CD4-positive, alpha-beta memory T cell (primary cell): ENCODE measurements around the gene PLEK2. TPM values are rescaled to one million over a fixed set of nuclear protein-coding genes. Genes with fewer than 3 reads are reported as not detected.

ENCODE experiments used
- CTCF ChIA-PET: fragments of 350-600 bp; sonication (Branson Sonifier 250); formaldehyde crosslinking; loops from one replicate; lab custom pipeline; 2021; ENCODE audit warnings: inconsistent platforms; ENCODE audit not compliant: partially characterized antibody; lab: Charles Lee
- POLR2A ChIA-PET: fragments of 350-600 bp; sonication (Branson Sonifier 250); formaldehyde crosslinking; loops from one replicate; lab custom pipeline; 2021; ENCODE audit not compliant: partially characterized antibody; lab: Charles Lee
- DNase-seq, 5 donors: peaks; one replicate each; pipeline versions ENCODE4 v3.0.0 to v3.0.0-alpha.2; 2020 to 2022; ENCODE audit warnings: mixed read lengths in 1 of 5
- H3K27ac ChIP-seq: one replicate; pipeline ENCODE4 v1.7.0; 2013; ENCODE audit warnings: low read depth, low read length
- H3K27me3 ChIP-seq: 2 replicates; pipeline ENCODE4 v1.7.0; 2013; ENCODE audit warnings: mild to moderate bottlenecking, low read length, moderate library complexity; ENCODE audit not compliant: insufficient read depth
- H3K36me3 ChIP-seq: 2 replicates; pipeline ENCODE4 v1.7.0; 2013; ENCODE audit warnings: mild to moderate bottlenecking, low read length, moderate library complexity; ENCODE audit not compliant: insufficient read depth
- H3K4me1 ChIP-seq: 2 replicates; pipeline ENCODE4 v1.7.0; 2013; ENCODE audit warnings: mild to moderate bottlenecking, low read length, moderate library complexity; ENCODE audit not compliant: insufficient read depth
- H3K4me3 ChIP-seq, 2 donors: one replicate each; pipeline ENCODE4 v1.7.0; 2013; ENCODE audit warnings: low read length in 2 of 2, mild to moderate bottlenecking in 1 of 2
- H3K9me3 ChIP-seq, 2 donors: one replicate each; pipeline ENCODE4 v1.7.0; 2013; ENCODE audit warnings: low read length in 2 of 2, control low read depth in 1 of 2; ENCODE audit not compliant: control insufficient read depth in 1 of 2
- H3K27ac Mint-ChIP-seq, 7 donors: one replicate each; pipeline ENCODE4 v1.8.0; 2020 to 2021; ENCODE audit warnings: mixed read lengths in 7 of 7, mild to moderate bottlenecking in 6 of 7, inconsistent platforms in 3 of 7, moderate library complexity in 3 of 7
- H3K27me3 Mint-ChIP-seq, 2 donors: one replicate each; pipeline ENCODE4 v1.8.0; 2020 to 2021; ENCODE audit warnings: mixed read lengths in 2 of 2
- H3K36me3 Mint-ChIP-seq, 2 donors: one replicate each; pipeline ENCODE4 v1.8.0; 2020 to 2021; ENCODE audit warnings: mixed read lengths in 2 of 2, inconsistent platforms in 1 of 2, mild to moderate bottlenecking in 1 of 2
- H3K4me1 Mint-ChIP-seq, 4 donors: one replicate each; pipeline ENCODE4 v1.8.0; 2020 to 2021; ENCODE audit warnings: mixed read lengths in 4 of 4, mild to moderate bottlenecking in 1 of 4
- H3K4me3 Mint-ChIP-seq, 8 donors: one replicate each; pipeline ENCODE4 v1.8.0; 2020 to 2021; ENCODE audit warnings: mixed read lengths in 8 of 8, mild to moderate bottlenecking in 7 of 8, moderate library complexity in 6 of 8, inconsistent platforms in 3 of 8
- H3K9me3 Mint-ChIP-seq, 8 donors: one replicate each; pipeline ENCODE4 v1.8.0; 2020 to 2021; ENCODE audit warnings: mixed read lengths in 8 of 8, mild to moderate bottlenecking in 5 of 8, inconsistent platforms in 3 of 8, moderate library complexity in 1 of 8
- intact Hi-C: fragments of 100-400 bp; cut with micrococcal nuclease; formaldehyde crosslinking; loops from one replicate; pipeline ENCODE4 v1.15.1; 2023
- polyA plus RNA-seq, 2 donors: library from polyadenylated mRNA; unstranded; fragments of 300-500 nt; fragmentation: Illumina TruSeq; gene quantifications; one replicate each; pipeline ENCODE4 v1.2.3, GENCODE V29; 2021
- total RNA-seq, 2 experiments: library from RNA; stranded (reverse); gene quantifications; one replicate each; pipeline ENCODE4 v1.2.3, GENCODE V29; 2021

Gene PLEK2
- total and polyA plus RNA-seq, 4 experiments from 2014 or later: 1.9 to 4.1 (median 2.5) TPM

- Histone ChIP-seq H3K4me3 (no peak overlapping the region), H3K9me3 (no peaks in the 10 kb centered on the region), H3K27ac (no peak overlapping the region), H3K4me1 (no peaks in the 10 kb centered on the region), H3K27me3 (no peaks in the 10 kb centered on the region), H3K36me3 (no peaks in the 10 kb centered on the region)
- H3K4me1 Mint-ChIP-seq: no peaks in the 10 kb centered on the region
- H3K4me3 Mint-ChIP-seq: no peak overlapping the region
- peaks cover 10 to 11% of the 10 kb centered on the region in 2 donors for H3K27me3 Mint-ChIP-seq
- H3K9me3 Mint-ChIP-seq: no peaks in the 10 kb centered on the region
- intact Hi-C loops: no loop called here
- no peak for DNase-seq
- ChIA-PET POLR2A (no interaction called here), CTCF (interaction anchor here (1.8 kb wide), 1 partner anchor 14 kb away, joined by 9 read pairs; no protein-coding TSS in a partner anchor)
- no peak overlapping the region for H3K27ac Mint-ChIP-seq
- no peaks in the 10 kb centered on the region for H3K36me3 Mint-ChIP-seq
These were observed 29.3 kb upstream of the PLEK2 start for GRCh38 chr14:67441256-67441655.

DNA sequence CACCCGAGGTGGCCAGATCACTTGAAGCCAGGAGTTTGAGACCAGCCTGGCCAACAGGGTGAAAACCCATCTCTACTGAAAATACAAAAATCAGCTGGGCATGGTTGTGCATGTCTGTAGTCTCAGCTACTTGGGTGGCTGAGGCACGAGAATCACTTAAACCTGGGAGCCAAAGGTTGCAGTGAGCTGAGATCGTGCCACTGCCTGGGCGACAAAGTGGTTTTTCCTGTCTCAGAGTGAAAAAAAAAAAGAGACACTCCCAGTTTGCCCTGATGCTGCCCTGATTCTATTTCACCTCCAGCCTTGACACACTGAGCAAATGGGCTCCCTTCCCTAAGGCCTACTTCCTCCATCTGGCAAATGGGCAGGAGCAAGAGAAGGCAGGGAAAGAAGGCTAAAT is 28.5 kb upstream of the PLEK2 start:
- CTCF ChIA-PET: interaction anchor here (0.7 to 1.8 kb wide), 2 partner anchors 11 to 13 kb away, joined by 3 to 9 read pairs; no protein-coding TSS in a partner anchor
- POLR2A ChIA-PET: no interaction called here
- intact Hi-C loops: no loop called here
- H3K4me1 ChIP-seq: no peaks in the 10 kb centered on the region
- H3K27ac ChIP-seq: no peak overlapping the region
- no peaks in the 10 kb centered on the region for H3K9me3 Mint-ChIP-seq
- H3K4me1 Mint-ChIP-seq: no peaks in the 10 kb centered on the region
- no peaks in the 10 kb centered on the region for H3K27me3 ChIP-seq
- H3K4me3 Mint-ChIP-seq: no peak overlapping the region
- H3K9me3 ChIP-seq: no peaks in the 10 kb centered on the region
- H3K27me3 Mint-ChIP-seq: peaks cover 9 to 10% of the 10 kb centered on the region in 2 donors
- no peak overlapping the region for H3K27ac Mint-ChIP-seq
- DNase-seq: no peak
- H3K4me3 ChIP-seq: no peak overlapping the region
- no peaks in the 10 kb centered on the region for H3K36me3 ChIP-seq
- H3K36me3 Mint-ChIP-seq: no peaks in the 10 kb centered on the region

GRCh38 chr14:67438969-67439368 is 27.0 kb upstream of the PLEK2 start:
- DNase-seq: no peak
- intact Hi-C loops: no loop called here
- Histone ChIP-seq H3K27ac (no peak overlapping the region), H3K27me3 (no peaks in the 10 kb centered on the region), H3K4me3 (no peak overlapping the region), H3K36me3 (no peaks in the 10 kb centered on the region), H3K4me1 (no peaks in the 10 kb centered on the region), H3K9me3 (no peaks in the 10 kb centered on the region)
- Mint-ChIP-seq H3K4me3 (no peak overlapping the region), H3K9me3 (no peaks in the 10 kb centered on the region), H3K36me3 (no peaks in the 10 kb centered on the region), H3K27me3 (peaks cover 4 to 6% of the 10 kb centered on the region in 2 donors), H3K4me1 (no peaks in the 10 kb centered on the region), H3K27ac (no peak overlapping the region)
- ChIA-PET CTCF (interaction anchor here (1.3 to 1.6 kb wide), 3 partner anchors 9 to 132 kb away, joined by 3 to 5 read pairs (median 5); partner anchors contain the start of gene PLEKHH1), POLR2A (no interaction called here)

DNA sequence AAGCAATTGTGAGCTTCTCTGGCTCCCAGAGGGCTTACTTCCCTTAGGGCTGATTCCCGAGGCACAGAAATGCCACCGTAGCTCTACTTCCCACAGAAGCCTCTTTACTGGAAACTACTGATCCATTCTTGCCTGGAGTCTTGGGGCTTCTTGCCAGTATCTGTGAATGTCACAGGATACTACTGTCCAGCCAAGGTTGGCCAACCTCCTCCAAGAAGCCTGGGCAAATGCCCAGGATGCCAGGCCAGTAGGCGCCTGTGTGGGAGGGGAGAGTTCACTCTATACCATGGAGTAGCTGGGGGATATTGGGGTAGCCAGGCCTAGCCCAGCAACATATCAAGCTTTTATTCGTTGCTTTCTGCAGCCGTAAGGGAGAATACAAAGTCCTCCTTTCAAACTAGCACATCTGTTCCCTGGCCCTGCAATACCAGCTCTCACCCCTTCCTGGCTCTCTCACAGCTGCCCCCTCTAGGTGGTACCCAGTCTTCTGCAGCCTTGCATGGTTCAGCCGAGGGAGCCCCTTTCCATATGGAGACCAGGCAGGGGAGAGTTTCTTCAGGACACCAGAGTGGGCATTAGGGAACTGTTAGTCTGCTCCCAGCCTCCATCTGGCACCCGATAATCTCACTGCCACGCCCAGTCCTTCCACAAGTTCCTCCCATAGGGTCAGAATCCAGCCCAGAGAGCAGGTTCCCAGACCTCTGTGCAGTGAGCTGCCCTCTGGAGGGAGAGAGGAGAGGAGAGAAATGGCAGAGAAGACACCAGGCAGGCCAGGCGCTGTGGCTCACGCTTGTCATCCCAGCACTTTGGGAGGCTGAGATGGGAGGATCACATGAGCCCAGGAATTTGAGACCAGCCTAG is 24.3 kb upstream of the PLEK2 start:
- Mint-ChIP-seq H3K4me3 (no peak overlapping the region), H3K9me3 (no peaks in the 10 kb centered on the region), H3K4me1 (no peaks in the 10 kb centered on the region), H3K27ac (no peak overlapping the region), H3K27me3 (peaks cover 2 to 10% of the 10 kb centered on the region in 2 donors), H3K36me3 (no peaks in the 10 kb centered on the region)
- ChIA-PET CTCF (interaction anchor here (1.4 to 2.4 kb wide), 2 partner anchors 9 to 136 kb away, joined by 3 to 8 read pairs; no protein-coding TSS in a partner anchor), POLR2A (no interaction called here)
- no peaks in the 10 kb centered on the region for H3K36me3 ChIP-seq
- intact Hi-C loops: no loop called here
- H3K4me3 ChIP-seq: no peak overlapping the region
- no peak for DNase-seq
- H3K27ac ChIP-seq: no peak overlapping the region
- H3K4me1 ChIP-seq: no peaks in the 10 kb centered on the region
- no peaks in the 10 kb centered on the region for H3K9me3 ChIP-seq
- no peaks in the 10 kb centered on the region for H3K27me3 ChIP-seq

GRCh38 chr14:67435603-67436002 is 23.6 kb upstream of the PLEK2 start:
- Mint-ChIP-seq H3K4me3 (no peak overlapping the region), H3K27me3 (peaks cover 2 to 10% of the 10 kb centered on the region in 2 donors), H3K27ac (no peak overlapping the region), H3K4me1 (no peaks in the 10 kb centered on the region), H3K36me3 (no peaks in the 10 kb centered on the region), H3K9me3 (no peaks in the 10 kb centered on the region)
- H3K36me3 ChIP-seq: no peaks in the 10 kb centered on the region
- POLR2A ChIA-PET: no interaction called here
- H3K4me1 ChIP-seq: no peaks in the 10 kb centered on the region
- DNase-seq: no peak
- H3K27me3 ChIP-seq: no peaks in the 10 kb centered on the region
- no peaks in the 10 kb centered on the region for H3K9me3 ChIP-seq
- intact Hi-C loops: no loop called here
- CTCF ChIA-PET: interaction anchor here (1.4 to 2.4 kb wide), 2 partner anchors 8 to 136 kb away, joined by 3 to 8 read pairs; no protein-coding TSS in a partner anchor
- H3K4me3 ChIP-seq: no peak overlapping the region
- no peak overlapping the region for H3K27ac ChIP-seq

DNA sequence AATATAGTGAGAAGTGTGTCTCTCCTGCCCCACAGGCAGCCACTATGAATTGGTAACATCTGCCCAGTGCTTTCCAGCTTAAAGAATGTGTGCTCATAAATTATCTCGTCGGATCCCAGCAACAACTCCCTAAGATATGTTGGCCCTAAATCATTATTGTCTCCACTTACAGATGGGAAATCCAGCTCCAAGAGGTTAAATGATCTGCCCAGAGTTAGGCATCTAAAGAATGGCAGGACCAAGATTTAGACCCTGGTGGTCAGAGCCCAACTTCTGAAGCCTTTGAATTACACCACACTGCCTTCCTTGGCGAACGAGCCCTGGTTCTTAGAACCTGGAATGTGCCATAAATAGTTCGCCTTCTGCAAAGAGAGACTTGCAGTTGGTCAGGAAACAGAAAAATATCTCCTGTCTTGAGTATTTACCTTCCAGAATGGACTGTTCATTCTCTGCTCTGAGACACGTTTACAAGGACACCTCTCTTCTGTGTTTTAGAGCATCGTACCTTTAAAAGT is 20.1 kb upstream of the PLEK2 start:
- H3K4me1 ChIP-seq: peaks cover 4% of the 10 kb centered on the region
- intact Hi-C loops: no loop called here
- H3K9me3 Mint-ChIP-seq: peaks cover 0 to 2% (median 0%) of the 10 kb centered on the region in 8 donors
- H3K27ac ChIP-seq: no peak overlapping the region
- H3K4me1 Mint-ChIP-seq: no peaks in the 10 kb centered on the region
- no peak overlapping the region for H3K27ac Mint-ChIP-seq
- no peaks in the 10 kb centered on the region for H3K27me3 ChIP-seq
- ChIA-PET CTCF (interaction anchor here (2.0 to 8.7 kb wide), 3 partner anchors 134 to 272 kb away, joined by 11 to 324 read pairs (median 88); no protein-coding TSS in a partner anchor), POLR2A (no interaction called here)
- H3K36me3 ChIP-seq: no peaks in the 10 kb centered on the region
- peaks cover 4 to 19% of the 10 kb centered on the region in 2 donors for H3K27me3 Mint-ChIP-seq
- no peak overlapping the region for H3K4me3 Mint-ChIP-seq
- H3K9me3 ChIP-seq: no peaks in the 10 kb centered on the region
- no peak overlapping the region for H3K4me3 ChIP-seq
- H3K36me3 Mint-ChIP-seq: no peaks in the 10 kb centered on the region
- DNase-seq: no peak

- H3K36me3 ChIP-seq: no peaks in the 10 kb centered on the region
- CTCF ChIA-PET: interaction anchor here (0.6 to 8.7 kb wide), 10 partner anchors 10 to 274 kb away, joined by 3 to 324 read pairs (median 3); no protein-coding TSS in a partner anchor
- H3K4me3 Mint-ChIP-seq: no peak overlapping the region
- H3K27me3 Mint-ChIP-seq: peaks cover 10 to 26% of the 10 kb centered on the region in 2 donors
- H3K4me3 ChIP-seq: no peak overlapping the region
- POLR2A ChIA-PET: no interaction called here
- H3K4me1 Mint-ChIP-seq: no peaks in the 10 kb centered on the region
- H3K27ac Mint-ChIP-seq: no peak overlapping the region
- peaks cover 0 to 2% (median 0%) of the 10 kb centered on the region in 8 donors for H3K9me3 Mint-ChIP-seq
- DNase-seq: no peak
- intact Hi-C loops: no loop called here
- H3K27me3 ChIP-seq: no peaks in the 10 kb centered on the region
- H3K36me3 Mint-ChIP-seq: no peaks in the 10 kb centered on the region
- peaks cover 7% of the 10 kb centered on the region for H3K4me1 ChIP-seq
- H3K9me3 ChIP-seq: no peaks in the 10 kb centered on the region
- H3K27ac ChIP-seq: no peak overlapping the region
These were observed 17.7 kb upstream of the PLEK2 start for GRCh38 chr14:67429510-67430205.
